ENCODE data around the gene EXOC3L2.

EXOC3L2 gene

GRCh38 chr19:45179072-45179891 is 65.9 kb downstream of the EXOC3L2 start:
- DNase-seq = peak; percentile 73

DNA sequence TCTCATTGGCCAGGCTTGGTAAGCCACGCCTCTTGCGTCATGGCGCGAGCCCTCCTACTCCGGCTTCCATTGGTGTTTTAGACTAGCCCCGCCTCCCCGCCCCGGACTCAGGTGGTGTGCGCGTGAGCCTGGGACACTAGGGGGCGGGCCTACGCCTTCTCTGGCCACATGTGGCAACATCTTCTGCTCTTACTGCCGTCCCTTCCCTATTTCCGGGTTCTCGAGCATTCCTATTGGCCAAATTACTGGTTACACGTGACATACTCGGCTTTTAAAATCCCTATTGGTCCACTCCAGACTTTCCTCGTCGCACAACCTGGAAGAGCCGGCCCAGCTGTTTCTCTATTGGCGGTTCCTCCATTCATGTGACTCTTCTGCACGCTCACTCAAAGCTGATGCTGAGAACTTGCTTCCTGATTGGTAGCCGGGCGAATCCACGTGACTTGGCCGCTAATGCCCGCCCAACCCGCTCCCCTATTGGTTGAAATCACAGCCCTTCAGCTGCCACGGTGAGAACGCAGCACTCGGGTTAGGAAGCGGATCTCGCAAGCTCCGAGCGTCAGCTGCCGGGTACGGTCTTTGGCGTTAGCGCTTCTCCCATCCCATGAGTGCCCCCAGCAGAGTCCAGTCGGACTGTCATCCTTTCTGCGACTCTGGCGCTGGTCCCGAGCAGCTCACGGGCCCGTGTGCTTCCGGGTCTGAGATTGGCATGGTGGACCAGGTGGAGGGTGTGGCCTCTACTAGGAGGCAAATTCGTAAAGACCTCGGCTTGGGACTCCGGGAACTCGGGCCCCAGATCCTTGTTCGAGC is 66.7 kb downstream of the EXOC3L2 start, which contains the start of gene BLOC1S3:
Gene BLOC1S3, plus strand, starts transcription at position 523 of the 810 bp plus-strand sequence. CDS start 513 bp downstream, outside the sequence.
- DNase-seq = peak; percentile 100

DNA sequence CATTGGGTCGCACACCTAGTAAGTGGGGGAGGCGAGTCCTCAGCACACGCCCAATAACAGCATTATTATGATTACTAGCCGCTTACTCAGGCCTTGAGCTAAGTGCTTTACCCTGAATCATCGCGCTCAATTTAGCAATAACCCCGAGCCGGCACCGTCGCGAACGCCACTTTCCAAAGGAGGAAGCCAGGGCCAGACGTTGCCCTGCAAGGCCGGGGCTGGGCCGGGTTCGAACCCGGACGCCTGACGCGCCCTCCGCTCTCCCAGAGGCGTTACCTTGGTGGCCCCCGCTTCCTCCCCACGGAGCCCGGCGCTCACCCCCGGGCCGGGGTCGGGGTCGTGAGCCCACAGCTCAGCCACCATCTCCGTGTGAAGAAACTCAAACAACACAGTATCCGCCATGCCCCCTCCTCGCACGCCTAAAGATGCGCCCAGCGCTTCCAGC is 67.4 kb downstream of the EXOC3L2 start, which contains the start of gene TRAPPC6A:
Gene TRAPPC6A, minus strand, starts transcription at position 421 of the 445 bp plus-strand sequence. Its CDS starts 19 bp downstream, at position 402.
- peak; percentile 87 for DNase-seq

- DNase-seq = no peak
Observed at GRCh38 chr19:45175515-45176345, 69.5 kb downstream of the EXOC3L2 start.

GRCh38 chr19:45173816-45174215 is 71.4 kb downstream of the EXOC3L2 start:
- DNase-seq = no peak

DNA sequence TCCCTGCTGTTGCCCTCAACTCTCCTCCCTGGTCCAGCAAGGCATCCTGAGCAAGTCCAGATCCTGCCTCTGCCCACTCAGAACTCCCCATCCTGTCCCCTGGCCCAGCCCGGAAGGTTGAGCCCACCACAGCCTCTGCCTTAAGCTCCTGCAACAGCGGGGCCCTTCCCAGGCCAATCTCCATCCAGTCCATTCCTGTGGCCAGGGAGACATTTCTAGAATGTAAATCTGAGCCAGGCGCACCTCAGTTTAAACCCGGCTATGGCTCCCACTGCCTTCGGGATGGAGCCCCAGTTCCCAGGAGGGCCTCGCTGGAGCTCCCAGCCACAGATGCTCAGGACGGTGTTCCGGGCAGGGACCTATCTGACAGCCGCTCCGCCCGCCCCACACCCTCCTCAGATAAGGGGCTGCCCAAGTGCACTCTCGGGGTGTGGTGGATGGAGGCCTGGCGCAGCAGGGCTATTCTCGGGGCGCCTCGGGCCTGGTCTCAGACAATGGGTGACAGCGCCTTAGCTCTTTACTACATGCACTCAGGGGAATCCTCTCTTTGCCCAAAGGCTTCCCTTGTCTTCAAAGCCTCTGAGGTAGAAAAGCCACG is 72.5 kb downstream of the EXOC3L2 start:
- DNase-seq = no peak

DNA sequence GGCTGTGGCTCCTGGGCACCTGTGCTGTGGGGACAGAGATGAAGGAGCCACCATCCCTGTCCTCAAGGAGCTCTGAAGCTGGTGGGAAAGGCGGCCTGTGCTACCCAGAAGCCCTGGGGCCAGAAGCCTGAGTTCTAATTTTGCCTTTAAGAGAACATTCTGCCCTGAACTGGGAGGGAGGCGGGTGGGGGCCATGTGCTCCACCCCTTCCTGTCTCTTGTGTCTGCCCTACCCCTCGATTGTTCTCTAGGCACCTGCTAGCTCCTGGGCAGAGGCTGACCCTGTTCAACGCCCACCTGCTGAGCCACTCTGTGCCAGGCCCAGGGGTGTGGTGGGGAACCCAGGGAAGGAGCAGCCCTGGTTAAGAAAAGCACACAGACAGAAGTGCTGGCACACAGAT is 73.0 kb downstream of the EXOC3L2 start:
- no peak for DNase-seq

DNA sequence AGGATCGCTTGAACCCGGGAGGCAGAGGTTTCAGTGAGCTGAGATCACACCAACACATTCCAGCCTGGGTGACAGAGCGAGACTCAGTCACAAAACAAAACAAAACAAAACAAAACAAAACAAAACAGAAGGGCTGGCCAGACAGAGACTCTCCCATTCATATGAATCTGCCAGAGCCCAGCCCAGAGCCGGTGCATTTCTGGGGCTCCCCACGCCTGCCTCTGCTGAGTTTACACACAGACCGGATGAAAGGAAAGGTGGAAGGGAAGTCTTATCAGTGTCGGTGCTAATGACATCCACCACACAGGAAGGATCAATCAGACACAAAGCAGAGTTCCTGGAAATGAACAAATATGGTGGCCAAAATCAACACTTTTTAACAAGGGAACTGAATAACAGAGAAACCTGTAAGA is 74.0 kb downstream of the EXOC3L2 start:
- peak; percentile 36 for DNase-seq

GRCh38 chr19:45170146-45171106 is 74.8 kb downstream of the EXOC3L2 start:
- DNase-seq = no peak

- DNase-seq = no peak
Observed at GRCh38 chr19:45169602-45170001, 75.6 kb downstream of the EXOC3L2 start.

- peak; percentile 49 for DNase-seq
Observed at GRCh38 chr19:45168767-45169351, 76.3 kb downstream of the EXOC3L2 start.

GRCh38 chr19:45166723-45167252 is 78.4 kb downstream of the EXOC3L2 start:
- no peak for DNase-seq

GRCh38 chr19:45164577-45165335 is 80.5 kb downstream of the EXOC3L2 start:
- peak; percentile 77 for DNase-seq

- no peak for DNase-seq
Observed at GRCh38 chr19:45163751-45164460, 81.3 kb downstream of the EXOC3L2 start.

DNA sequence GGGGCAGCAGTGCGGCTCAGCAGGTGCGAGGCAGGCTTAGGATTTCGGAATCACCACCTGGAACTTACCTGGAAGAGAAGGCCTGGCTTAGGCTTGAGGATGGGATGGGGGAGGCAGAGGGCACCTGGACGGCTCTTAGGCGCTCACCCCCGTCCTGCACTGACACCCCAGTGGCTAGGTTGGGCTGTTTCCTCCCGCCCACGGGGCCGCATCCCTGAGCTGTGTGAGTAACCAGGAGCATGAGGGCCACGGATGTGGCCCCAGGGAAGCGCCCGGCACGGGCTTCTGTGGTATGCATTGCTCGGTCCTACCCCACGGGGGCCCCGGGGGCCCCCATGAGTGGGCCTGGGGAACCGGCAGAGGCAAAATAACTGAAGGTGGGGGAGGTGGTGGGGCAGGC is 82.1 kb downstream of the EXOC3L2 start:
- no peak for DNase-seq

GRCh38 chr19:45162608-45163143 is 82.5 kb downstream of the EXOC3L2 start:
- no peak for DNase-seq

Data from OCI-M1 (cell line).